ENCODE measurements around the gene PRSS21. TPM values are rescaled to one million over a fixed set of nuclear protein-coding genes. Genes with fewer than 3 reads are reported as not detected.

PRSS21 gene
- total RNA-seq, 1 donor from 2014 or later: not detected

Other genes starting within 250 kb of the PRSS21 start
- gene KCTD5, start 134.7 kb upstream of the PRSS21 start, total RNA-seq: 28.0 and 28.1 TPM in 2 replicates
- 4.2 and 5.5 TPM in 2 replicates for gene PRSS27, start 97.0 kb upstream of the PRSS21 start, total RNA-seq
- 536 and 572 TPM in 2 replicates for gene SRRM2, start 64.6 kb upstream of the PRSS21 start, total RNA-seq
- 264 and 287 TPM in 2 replicates for gene ELOB, start 40.0 kb upstream of the PRSS21 start, total RNA-seq
- not detected in 2 replicates for gene PRSS33, start 29.7 kb upstream of the PRSS21 start, total RNA-seq
- not detected in 2 replicates for gene PRSS41, start 18.8 kb upstream of the PRSS21 start, total RNA-seq
- gene ZG16B, start 13.1 kb downstream of the PRSS21 start, total RNA-seq: not detected in 2 replicates
- not detected in 2 replicates for gene PRSS22, start 40.9 kb downstream of the PRSS21 start, total RNA-seq
- gene FLYWCH2, start 66.0 kb downstream of the PRSS21 start, total RNA-seq: 49.6 and 54.0 TPM in 2 replicates
- 38.9 and 46.4 TPM in 2 replicates for gene FLYWCH1, start 94.7 kb downstream of the PRSS21 start, total RNA-seq
- not detected in 2 replicates for gene KREMEN2, start 147.0 kb downstream of the PRSS21 start, total RNA-seq
- 8.4 and 11.9 TPM in 2 replicates for gene PAQR4, start 152.1 kb downstream of the PRSS21 start, total RNA-seq
- 10.4 and 14.0 TPM in 2 replicates for gene PKMYT1, start 163.2 kb downstream of the PRSS21 start, total RNA-seq
- not detected in 2 replicates for gene CLDN9, start 195.7 kb downstream of the PRSS21 start, total RNA-seq
- gene CLDN6, start 200.9 kb downstream of the PRSS21 start, total RNA-seq: 0.32 TPM in 1 of 2 replicates, not detected in the other
- 71.3 and 72.4 TPM in 2 replicates for gene TNFRSF12A, start 203.1 kb downstream of the PRSS21 start, total RNA-seq
- 133 and 139 TPM in 2 replicates for gene HCFC1R1, start 206.7 kb downstream of the PRSS21 start, total RNA-seq
- 36.6 and 40.1 TPM in 2 replicates for gene THOC6, start 206.8 kb downstream of the PRSS21 start, total RNA-seq
- gene BICDL2, start 219.7 kb downstream of the PRSS21 start, total RNA-seq: not detected in 2 replicates
- gene MMP25, start 229.3 kb downstream of the PRSS21 start, total RNA-seq: 3.0 and 3.6 TPM in 2 replicates
- 8.8 and 13.2 TPM in 2 replicates for gene IL32, start 248.4 kb downstream of the PRSS21 start, total RNA-seq